Right lobe of liver (tissue), 4 donors: ENCODE measurements around the gene DCDC1.

Experiments
- CTCF ChIP-seq, 4 donors: fragments of 200-600 bp in 3 of 4; fragments of 450-650 bp in 1 of 4; IDR thresholded peaks; one replicate each; pipeline versions ENCODE4 v1.5.1 to v1.8.0; 2016 to 2022; ENCODE audit warnings: antibody characterized with exemption in 4 of 4, mild to moderate bottlenecking in 2 of 4
- POLR2A ChIP-seq: fragments of 450-650 bp; IDR thresholded peaks from one replicate; pipeline ENCODE4 v1.6.1; 2017; ENCODE audit warnings: antibody characterized with exemption, mild to moderate bottlenecking
- donor health status: DM: no; HTN: no; CAD: no.
- donor health status: DM: no; HTN: no; CAD: no.
- donor health status: DM: no; HTN: yes; CAD: no.

- TF ChIP-seq CTCF (IDR thresholded peaks at IDR 0.05): no peak
- TF ChIP-seq POLR2A: no peak
These were observed 65.8 kb downstream of the DCDC1 start for GRCh38 chr11:31303644-31304180.
